ENCODE results near the gene TBPL1.

The TBPL1 gene

DNA sequence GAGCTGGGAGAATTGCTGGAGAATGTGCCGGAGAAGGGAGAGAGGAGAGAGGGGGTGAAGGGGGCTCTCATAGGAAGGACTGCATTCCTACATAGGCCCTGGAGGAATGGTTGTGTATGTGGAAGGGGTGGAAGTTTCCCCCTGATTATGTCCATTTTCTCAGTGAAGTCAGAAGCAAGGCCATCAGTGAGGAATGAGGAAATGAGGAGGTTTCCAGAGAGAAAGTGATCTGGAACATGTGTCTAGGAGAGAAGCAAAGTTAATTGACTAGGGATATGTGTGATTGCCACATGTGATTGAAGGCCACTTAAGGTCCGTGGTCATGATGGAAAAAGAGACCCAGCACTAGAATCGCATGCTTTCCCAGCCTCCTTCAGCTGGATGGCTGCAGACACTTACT is 42.3 kb downstream of the TBPL1 start:
- H3K4me3 Mint-ChIP-seq = no peak overlapping the region
- H3K36me3 Mint-ChIP-seq (ENCODE audit: low read depth) = no peaks in the 10 kb centered on the region
- peaks cover 3% of the 10 kb centered on the region for H3K27me3 Mint-ChIP-seq (ENCODE audit: low read depth)
- DNase-seq (ENCODE audit: low spot score) = no peak
- no peak overlapping the region for H3K27ac Mint-ChIP-seq
- no peaks in the 10 kb centered on the region for H3K4me1 Mint-ChIP-seq (ENCODE audit: low read depth)
- H3K9me3 Mint-ChIP-seq = no peaks in the 10 kb centered on the region

DNA sequence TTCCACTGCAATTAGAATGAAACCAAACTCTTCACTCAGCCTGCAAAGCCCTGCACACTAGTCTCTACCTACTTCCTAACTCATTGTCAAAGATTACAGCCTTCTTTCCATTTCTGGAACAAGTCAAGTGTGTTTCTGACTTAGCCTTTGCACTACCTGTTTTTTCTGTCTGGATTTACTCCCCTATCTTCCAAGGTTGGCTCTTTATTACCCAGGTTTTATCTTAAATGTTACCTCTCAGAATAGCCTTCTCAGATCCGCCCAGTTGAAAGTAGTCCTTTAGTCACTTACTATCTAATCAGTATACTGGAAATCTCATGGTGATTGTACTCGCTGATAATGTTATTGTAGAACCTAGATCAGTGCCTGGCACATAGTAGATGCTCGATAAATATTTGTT is 42.7 kb downstream of the TBPL1 start:
- DNase-seq (ENCODE audit: low spot score) = no peak
- H3K4me3 Mint-ChIP-seq = no peak overlapping the region
- H3K27me3 Mint-ChIP-seq (ENCODE audit: low read depth) = peaks cover 7% of the 10 kb centered on the region
- H3K9me3 Mint-ChIP-seq = no peaks in the 10 kb centered on the region
- H3K4me1 Mint-ChIP-seq (ENCODE audit: low read depth) = no peaks in the 10 kb centered on the region
- H3K27ac Mint-ChIP-seq = no peak overlapping the region
- no peaks in the 10 kb centered on the region for H3K36me3 Mint-ChIP-seq (ENCODE audit: low read depth)

DNA sequence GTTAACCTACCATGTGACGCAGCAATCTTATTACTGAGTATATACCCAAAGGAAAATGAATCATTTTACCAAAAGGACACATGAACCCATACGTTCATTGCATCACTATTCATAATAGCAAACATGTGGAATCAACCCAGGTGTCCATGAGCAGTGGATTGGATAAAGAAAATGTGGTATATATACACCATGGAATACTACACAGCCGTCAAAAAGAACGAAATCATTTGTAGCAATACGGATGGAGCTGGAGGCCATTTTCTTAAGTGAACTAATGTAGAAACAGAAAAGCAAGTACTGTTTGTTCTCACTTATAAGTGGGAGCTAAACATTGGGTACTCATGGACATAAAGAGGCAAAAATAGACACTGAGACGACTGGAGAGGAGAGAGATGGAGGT is 44.2 kb downstream of the TBPL1 start:
- no peaks in the 10 kb centered on the region for H3K4me1 Mint-ChIP-seq (ENCODE audit: low read depth)
- H3K9me3 Mint-ChIP-seq = no peaks in the 10 kb centered on the region

DNA sequence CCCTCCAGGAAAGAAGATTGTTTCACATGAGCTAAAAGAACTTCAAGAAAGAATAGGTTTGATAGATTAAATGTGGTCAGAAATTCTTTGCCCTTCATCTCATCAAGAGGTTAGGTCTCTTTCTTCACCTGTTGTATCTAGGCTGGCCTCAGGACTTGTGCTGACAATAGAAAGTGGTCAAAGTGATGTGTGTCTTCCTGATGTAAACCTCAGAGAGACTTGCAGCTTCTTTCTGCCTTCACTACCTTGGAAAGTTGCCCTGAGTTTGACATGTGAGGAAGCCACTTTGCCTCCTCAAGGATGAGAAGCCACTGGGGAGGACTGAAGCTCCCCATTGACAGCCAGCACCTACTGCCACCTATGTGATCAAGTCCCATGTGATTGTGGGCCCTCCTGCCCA is 46.3 kb downstream of the TBPL1 start:
- Mint-ChIP-seq H3K36me3 (ENCODE audit: low read depth) (no peaks in the 10 kb centered on the region), H3K4me3 (no peak overlapping the region), H3K27ac (no peak overlapping the region), H3K27me3 (ENCODE audit: low read depth) (peaks cover 25% of the 10 kb centered on the region), H3K4me1 (ENCODE audit: low read depth) (no peaks in the 10 kb centered on the region), H3K9me3 (no peaks in the 10 kb centered on the region)
- no peak for DNase-seq (ENCODE audit: low spot score)

More for the DNA sequence above, 44.2 kb downstream of the TBPL1 start:
- no peak overlapping the region for H3K4me3 Mint-ChIP-seq
- H3K36me3 Mint-ChIP-seq (ENCODE audit: low read depth) = no peaks in the 10 kb centered on the region
- peaks cover 14% of the 10 kb centered on the region for H3K27me3 Mint-ChIP-seq (ENCODE audit: low read depth)
- no peak for DNase-seq (ENCODE audit: low spot score)
- no peak overlapping the region for H3K27ac Mint-ChIP-seq

DNA sequence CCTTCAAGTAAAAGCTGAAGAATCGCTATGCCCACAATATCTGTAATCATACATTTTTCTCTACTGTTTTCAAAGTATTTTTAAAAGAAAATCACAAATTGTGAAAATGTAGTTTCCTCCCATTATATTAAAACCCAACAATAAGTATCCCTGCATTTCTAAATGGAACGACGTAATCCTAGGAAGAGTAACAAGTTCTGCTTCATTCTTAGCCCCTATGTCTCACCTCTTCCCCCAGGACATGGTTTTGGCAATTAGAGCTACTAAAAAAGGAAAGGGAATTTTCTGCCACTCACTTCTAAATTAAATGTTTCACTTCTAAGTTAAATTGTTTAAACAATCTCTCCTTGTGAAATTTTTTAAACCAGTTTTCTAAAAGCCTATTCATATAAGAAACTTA is 47.4 kb downstream of the TBPL1 start:
- no peaks in the 10 kb centered on the region for H3K9me3 Mint-ChIP-seq
- H3K4me1 Mint-ChIP-seq (ENCODE audit: low read depth) = no peaks in the 10 kb centered on the region
- H3K4me3 Mint-ChIP-seq = no peak overlapping the region
- H3K27ac Mint-ChIP-seq = no peak overlapping the region
- DNase-seq (ENCODE audit: low spot score) = no peak
- no peaks in the 10 kb centered on the region for H3K36me3 Mint-ChIP-seq (ENCODE audit: low read depth)
- peaks cover 29% of the 10 kb centered on the region for H3K27me3 Mint-ChIP-seq (ENCODE audit: low read depth)

DNA sequence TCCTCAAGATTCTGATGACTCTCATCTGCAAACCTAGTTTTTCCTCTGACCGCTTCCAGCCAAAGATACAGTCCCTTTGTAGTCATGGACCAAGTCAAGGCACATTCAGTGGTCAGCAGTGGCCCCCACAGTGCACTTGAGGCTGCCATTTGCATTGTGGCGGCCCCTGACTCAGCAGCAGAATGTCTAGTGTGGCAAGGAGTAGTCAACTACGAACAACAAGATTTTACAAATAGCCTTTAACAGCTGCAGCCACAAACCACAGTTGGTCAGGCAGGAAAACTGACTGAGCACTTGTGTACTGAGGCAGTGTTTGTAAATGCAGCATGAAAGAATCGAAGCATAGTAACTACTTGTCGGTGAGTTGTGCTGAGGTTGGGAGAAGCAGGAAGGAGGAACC is 49.8 kb downstream of the TBPL1 start:
- Mint-ChIP-seq H3K4me1 (ENCODE audit: low read depth) (no peaks in the 10 kb centered on the region), H3K27ac (no peak overlapping the region), H3K36me3 (ENCODE audit: low read depth) (no peaks in the 10 kb centered on the region), H3K27me3 (ENCODE audit: low read depth) (peaks cover 35% of the 10 kb centered on the region), H3K9me3 (no peaks in the 10 kb centered on the region), H3K4me3 (no peak overlapping the region)
- DNase-seq (ENCODE audit: low spot score) = no peak

DNA sequence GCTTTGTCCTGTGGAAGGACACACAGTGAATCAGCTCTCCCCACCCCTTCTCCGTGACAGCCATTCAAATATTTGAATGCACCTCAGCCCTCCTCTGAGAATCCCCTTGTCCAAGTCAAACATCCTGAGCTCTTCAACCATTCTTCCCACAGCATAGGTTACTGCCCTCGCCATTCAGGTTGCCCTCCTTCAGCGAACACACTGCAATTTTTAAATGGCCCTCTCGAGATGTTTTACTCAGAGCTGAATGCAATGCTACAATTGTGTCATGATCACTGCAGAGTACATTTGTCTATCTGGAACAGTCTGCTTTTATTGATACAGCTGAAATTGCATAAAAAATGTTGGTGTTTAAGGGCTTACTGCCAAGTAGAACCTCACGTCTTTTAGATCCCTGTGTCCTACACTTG is 50.5 kb downstream of the TBPL1 start:
- H3K27ac Mint-ChIP-seq = no peak overlapping the region
- H3K4me3 Mint-ChIP-seq = no peak overlapping the region
- no peaks in the 10 kb centered on the region for H3K36me3 Mint-ChIP-seq (ENCODE audit: low read depth)
- H3K9me3 Mint-ChIP-seq = no peaks in the 10 kb centered on the region
- H3K4me1 Mint-ChIP-seq (ENCODE audit: low read depth) = no peaks in the 10 kb centered on the region
- no peak for DNase-seq (ENCODE audit: low spot score)
- H3K27me3 Mint-ChIP-seq (ENCODE audit: low read depth) = peaks cover 35% of the 10 kb centered on the region

DNA sequence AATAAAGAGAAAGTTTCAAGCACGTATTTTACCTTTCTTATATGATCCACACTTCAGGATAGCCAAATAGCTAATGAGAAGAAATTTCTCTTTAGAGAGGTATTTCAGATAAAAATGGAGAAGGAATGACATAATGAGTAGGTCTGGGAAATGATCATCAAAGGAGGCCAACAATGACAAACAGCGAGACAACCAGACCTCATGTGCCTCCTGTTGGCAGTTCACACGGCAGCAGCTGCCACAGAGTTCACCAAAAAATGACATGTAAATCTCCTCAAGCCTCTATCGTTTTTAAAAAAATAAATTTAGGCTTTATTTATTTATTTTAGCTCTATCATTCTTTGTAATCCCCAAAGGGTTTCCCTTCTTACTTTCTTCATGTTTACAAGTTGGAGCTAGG is 51.7 kb downstream of the TBPL1 start:
- no peak for DNase-seq (ENCODE audit: low spot score)
- H3K36me3 Mint-ChIP-seq (ENCODE audit: low read depth) = no peaks in the 10 kb centered on the region
- H3K4me1 Mint-ChIP-seq (ENCODE audit: low read depth) = no peaks in the 10 kb centered on the region
- no peak overlapping the region for H3K4me3 Mint-ChIP-seq
- peaks cover 36% of the 10 kb centered on the region for H3K27me3 Mint-ChIP-seq (ENCODE audit: low read depth)
- H3K9me3 Mint-ChIP-seq = no peaks in the 10 kb centered on the region
- no peak overlapping the region for H3K27ac Mint-ChIP-seq

DNA sequence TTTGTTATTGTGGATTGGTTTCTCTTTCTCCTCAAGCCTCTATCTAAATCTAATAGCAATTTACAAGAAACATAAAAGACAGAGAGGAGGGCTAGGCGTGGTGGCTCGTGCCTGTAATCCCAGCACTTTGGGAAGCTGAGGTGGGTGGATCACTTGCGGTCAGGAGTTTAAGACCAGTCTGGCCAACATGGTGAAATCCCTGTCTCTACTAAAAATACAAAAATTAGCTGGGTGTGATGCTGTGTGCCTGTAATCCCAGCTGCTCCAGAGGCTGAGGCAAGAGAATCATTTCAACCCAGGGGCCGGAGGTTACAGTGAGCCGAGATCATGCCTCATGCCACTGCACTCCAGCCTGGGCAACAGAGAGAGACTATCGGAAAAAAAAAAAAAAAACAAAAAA is 52.8 kb downstream of the TBPL1 start:
- H3K27ac Mint-ChIP-seq = no peak overlapping the region
- no peaks in the 10 kb centered on the region for H3K36me3 Mint-ChIP-seq (ENCODE audit: low read depth)
- DNase-seq (ENCODE audit: low spot score) = no peak
- H3K27me3 Mint-ChIP-seq (ENCODE audit: low read depth) = peaks cover 31% of the 10 kb centered on the region
- H3K4me1 Mint-ChIP-seq (ENCODE audit: low read depth) = no peaks in the 10 kb centered on the region
- no peaks in the 10 kb centered on the region for H3K9me3 Mint-ChIP-seq
- H3K4me3 Mint-ChIP-seq = no peak overlapping the region

DNA sequence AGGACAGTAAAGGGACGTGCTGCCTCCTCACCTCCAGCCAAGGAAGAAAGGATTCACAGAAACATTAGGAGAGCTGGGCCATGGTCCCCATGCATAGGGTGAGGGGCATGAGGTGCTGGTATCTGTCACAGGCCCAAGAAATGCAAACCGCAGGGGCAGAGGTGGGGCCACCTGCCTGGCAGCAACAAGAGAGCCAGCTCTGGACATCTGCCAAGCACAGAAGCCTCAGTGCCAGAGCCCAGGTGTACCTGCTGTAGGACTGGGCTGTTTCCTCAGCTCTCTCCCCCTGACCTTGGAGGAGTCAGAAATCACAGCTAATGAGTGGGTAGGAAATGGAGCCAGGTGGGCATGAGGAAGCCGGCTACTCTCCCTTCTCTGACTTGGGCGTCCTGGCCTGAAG is 54.1 kb downstream of the TBPL1 start:
- Mint-ChIP-seq H3K36me3 (ENCODE audit: low read depth) (no peaks in the 10 kb centered on the region), H3K4me1 (ENCODE audit: low read depth) (no peaks in the 10 kb centered on the region), H3K27ac (no peak overlapping the region), H3K4me3 (no peak overlapping the region), H3K27me3 (ENCODE audit: low read depth) (peaks cover 26% of the 10 kb centered on the region), H3K9me3 (no peaks in the 10 kb centered on the region)
- no peak for DNase-seq (ENCODE audit: low spot score)

DNA sequence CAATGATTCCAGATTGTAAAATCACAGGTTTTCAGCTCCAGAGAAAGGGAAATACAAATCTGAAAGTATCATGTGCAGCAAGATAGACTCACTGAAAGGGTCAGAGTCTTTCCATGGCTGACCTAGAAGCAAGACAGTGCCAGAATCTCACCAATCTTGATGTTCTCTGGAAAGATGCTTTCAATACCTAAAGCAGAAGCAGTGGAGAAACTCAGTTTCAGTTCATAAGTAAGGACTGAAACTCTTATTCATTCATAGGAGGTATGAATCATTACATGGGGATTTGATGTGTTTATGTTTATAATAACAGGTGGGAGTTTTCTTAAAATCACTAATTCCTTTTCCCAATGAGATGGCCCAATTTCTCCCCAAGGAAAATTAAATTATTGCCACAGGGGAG is 56.9 kb downstream of the TBPL1 start:
- Mint-ChIP-seq H3K9me3 (no peaks in the 10 kb centered on the region), H3K27me3 (ENCODE audit: low read depth) (peaks cover 19% of the 10 kb centered on the region), H3K4me3 (no peak overlapping the region), H3K36me3 (ENCODE audit: low read depth) (no peaks in the 10 kb centered on the region), H3K4me1 (ENCODE audit: low read depth) (no peaks in the 10 kb centered on the region), H3K27ac (no peak overlapping the region)
- no peak for DNase-seq (ENCODE audit: low spot score)

DNA sequence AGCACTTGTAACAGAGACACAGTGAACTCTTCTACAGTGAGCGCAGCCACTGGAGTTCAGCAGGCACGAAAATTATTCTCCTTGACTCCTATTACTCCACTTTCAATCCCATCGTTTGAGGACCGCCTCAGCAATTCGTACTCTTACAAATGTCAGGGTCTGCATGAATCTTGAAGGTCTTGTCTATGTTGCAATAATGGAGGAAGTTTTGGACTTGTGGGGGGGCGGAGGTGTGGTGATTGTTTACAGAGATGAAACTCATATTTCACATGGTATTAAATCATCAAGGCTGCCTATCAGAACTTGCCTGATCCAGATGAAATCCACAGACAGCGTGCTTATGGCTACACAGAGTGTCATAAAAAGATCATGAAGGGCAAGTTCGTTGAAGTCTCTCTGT is 57.4 kb downstream of the TBPL1 start:
- no peak overlapping the region for H3K27ac Mint-ChIP-seq
- H3K4me1 Mint-ChIP-seq (ENCODE audit: low read depth) = no peaks in the 10 kb centered on the region
- H3K36me3 Mint-ChIP-seq (ENCODE audit: low read depth) = no peaks in the 10 kb centered on the region
- peaks cover 22% of the 10 kb centered on the region for H3K27me3 Mint-ChIP-seq (ENCODE audit: low read depth)
- DNase-seq (ENCODE audit: low spot score) = no peak
- H3K4me3 Mint-ChIP-seq = no peak overlapping the region
- H3K9me3 Mint-ChIP-seq = no peaks in the 10 kb centered on the region

DNA sequence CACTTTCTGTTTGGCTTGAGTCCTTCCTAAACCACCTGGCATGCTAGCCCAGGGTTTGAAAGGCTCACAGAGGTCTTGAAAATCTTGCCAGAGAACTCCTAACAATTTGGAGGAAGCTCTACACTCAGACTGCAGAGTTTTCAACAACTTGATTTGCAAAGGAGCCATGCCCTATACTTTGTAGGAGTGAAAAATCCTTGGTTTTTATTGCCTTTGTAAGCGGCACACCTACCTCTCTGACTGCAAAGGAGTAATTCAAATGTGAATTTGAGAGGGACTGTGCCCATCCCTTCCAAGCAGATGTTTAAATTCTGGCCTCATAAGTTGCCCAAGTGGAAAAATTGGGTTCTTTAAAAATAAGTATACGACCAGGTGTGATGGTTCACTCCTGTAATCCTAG is 58.0 kb downstream of the TBPL1 start:
- no peaks in the 10 kb centered on the region for H3K36me3 Mint-ChIP-seq (ENCODE audit: low read depth)
- H3K4me3 Mint-ChIP-seq = no peak overlapping the region
- H3K9me3 Mint-ChIP-seq = no peaks in the 10 kb centered on the region
- no peak overlapping the region for H3K27ac Mint-ChIP-seq
- H3K27me3 Mint-ChIP-seq (ENCODE audit: low read depth) = peaks cover 22% of the 10 kb centered on the region
- DNase-seq (ENCODE audit: low spot score) = no peak
- H3K4me1 Mint-ChIP-seq (ENCODE audit: low read depth) = no peaks in the 10 kb centered on the region

DNA sequence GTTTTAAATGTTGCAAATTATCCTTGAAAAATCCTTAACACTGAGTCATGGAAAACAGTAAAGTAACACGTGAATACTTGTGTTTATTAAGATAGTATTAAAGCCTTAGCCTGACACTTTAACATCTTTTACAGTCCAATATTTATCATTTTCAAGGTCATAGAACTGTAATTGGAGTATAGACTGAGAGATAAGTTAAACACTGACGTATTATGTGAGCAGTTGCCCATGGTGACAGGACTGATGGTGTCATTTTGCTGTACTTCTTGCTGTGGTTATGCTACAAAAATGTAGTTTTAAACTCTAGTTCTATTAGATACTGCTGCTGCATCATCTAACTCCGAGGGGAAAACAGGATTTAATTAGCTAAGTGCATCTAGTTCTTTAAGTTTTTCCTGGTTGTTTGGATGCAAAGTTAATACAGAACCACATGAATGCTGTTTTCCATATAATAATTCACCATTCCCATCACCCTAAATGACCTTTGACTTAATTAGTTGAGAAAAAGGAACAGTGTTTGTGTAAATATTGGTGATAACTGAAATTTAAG is 61.6 kb downstream of the TBPL1 start:
- no peak for DNase-seq (ENCODE audit: low spot score)
- H3K9me3 Mint-ChIP-seq = no peaks in the 10 kb centered on the region
- H3K4me1 Mint-ChIP-seq (ENCODE audit: low read depth) = no peaks in the 10 kb centered on the region
- H3K27me3 Mint-ChIP-seq (ENCODE audit: low read depth) = peaks cover 14% of the 10 kb centered on the region
- H3K36me3 Mint-ChIP-seq (ENCODE audit: low read depth) = no peaks in the 10 kb centered on the region
- no peak overlapping the region for H3K4me3 Mint-ChIP-seq
- H3K27ac Mint-ChIP-seq = no peak overlapping the region

DNA sequence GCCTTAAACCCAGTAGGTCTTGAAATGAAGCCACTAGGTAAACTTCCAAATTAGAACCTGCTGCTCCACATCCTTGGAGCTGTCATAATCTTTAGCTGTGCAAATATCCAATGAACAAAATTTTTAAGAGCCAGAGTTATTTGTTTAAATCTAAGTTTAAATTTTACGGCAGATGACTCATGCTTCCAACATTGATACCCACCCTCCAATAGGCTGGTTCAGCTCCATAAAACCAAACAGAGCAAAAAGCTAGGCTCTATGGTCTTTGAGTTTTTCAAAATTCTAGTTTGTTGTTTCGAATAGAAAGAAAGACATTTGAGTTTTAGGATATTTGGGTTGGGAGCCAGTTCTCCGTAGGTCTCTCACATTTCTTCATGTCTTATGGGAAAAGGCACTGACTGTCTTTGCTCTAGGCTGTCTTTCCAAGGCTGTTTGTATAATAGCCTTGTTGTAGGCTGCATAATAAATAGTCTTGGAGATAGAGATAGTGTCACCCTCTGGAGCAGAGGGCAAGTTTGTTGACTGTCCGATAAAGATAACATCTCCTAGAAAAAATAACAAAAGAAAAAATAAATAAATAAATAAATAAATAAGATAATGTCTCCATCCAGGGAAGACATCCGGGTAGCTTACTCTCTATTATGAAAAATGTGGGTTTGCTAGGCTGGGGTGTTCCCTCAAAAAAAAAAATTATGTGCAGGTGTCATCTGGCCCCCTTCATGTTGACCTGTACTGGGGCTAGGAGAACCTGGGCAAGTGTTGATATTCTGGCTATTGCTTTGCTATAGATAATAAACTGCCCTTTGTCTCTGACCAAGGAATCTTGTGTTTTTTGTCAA is 62.9 kb downstream of the TBPL1 start:
- H3K4me3 Mint-ChIP-seq = no peak overlapping the region
- H3K9me3 Mint-ChIP-seq = no peaks in the 10 kb centered on the region
- peaks cover 17% of the 10 kb centered on the region for H3K27me3 Mint-ChIP-seq (ENCODE audit: low read depth)
- DNase-seq (ENCODE audit: low spot score) = no peak
- no peak overlapping the region for H3K27ac Mint-ChIP-seq
- no peaks in the 10 kb centered on the region for H3K4me1 Mint-ChIP-seq (ENCODE audit: low read depth)
- H3K36me3 Mint-ChIP-seq (ENCODE audit: low read depth) = no peaks in the 10 kb centered on the region

Measured in T-helper 2 cell treated with Interferon-gamma antibody and Interleukin-4, amounts not matched to agents 5 μg/mL and 100 μg/mL, for 36 hours (primary cell).